ENCODE results near the gene MMP14. TPM values are rescaled to one million over a fixed set of nuclear protein-coding genes. Genes with fewer than 3 reads are reported as not detected.

MMP14 gene
- total and polyA plus RNA-seq, 2 of the 13 experiments (the other 11 are each of a cell fraction or from before 2014, with no cell fraction given): 5.2 to 9.8 TPM

DNA sequence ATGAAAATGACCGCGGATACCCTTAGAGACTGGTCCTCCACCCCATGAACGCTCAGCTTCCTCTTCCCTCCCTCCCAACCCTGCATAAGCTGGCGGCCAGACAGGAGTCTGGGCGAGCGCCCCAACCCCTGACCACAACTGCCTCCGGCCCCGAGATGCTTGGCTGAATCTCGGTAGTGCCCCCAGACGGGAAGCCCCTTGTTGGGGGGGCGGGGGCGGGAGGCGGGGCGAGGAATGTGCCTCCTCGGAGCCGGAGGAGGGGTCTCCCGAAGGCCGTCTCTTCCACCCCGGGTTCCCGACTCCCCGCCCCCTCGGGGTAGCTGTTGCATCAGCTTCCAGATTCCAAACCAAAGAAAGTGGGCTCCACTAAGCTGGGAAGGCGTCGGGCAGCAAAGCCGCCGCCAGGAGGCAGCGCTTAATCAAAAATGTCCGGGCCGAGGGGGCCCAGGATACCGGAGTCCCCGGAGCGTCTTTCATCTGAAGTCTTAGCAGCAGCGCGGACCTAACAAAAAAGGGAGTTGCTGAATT is 13.8 kb upstream of the MMP14 start (continued):
- TF ChIP-seq, protein P1, sequence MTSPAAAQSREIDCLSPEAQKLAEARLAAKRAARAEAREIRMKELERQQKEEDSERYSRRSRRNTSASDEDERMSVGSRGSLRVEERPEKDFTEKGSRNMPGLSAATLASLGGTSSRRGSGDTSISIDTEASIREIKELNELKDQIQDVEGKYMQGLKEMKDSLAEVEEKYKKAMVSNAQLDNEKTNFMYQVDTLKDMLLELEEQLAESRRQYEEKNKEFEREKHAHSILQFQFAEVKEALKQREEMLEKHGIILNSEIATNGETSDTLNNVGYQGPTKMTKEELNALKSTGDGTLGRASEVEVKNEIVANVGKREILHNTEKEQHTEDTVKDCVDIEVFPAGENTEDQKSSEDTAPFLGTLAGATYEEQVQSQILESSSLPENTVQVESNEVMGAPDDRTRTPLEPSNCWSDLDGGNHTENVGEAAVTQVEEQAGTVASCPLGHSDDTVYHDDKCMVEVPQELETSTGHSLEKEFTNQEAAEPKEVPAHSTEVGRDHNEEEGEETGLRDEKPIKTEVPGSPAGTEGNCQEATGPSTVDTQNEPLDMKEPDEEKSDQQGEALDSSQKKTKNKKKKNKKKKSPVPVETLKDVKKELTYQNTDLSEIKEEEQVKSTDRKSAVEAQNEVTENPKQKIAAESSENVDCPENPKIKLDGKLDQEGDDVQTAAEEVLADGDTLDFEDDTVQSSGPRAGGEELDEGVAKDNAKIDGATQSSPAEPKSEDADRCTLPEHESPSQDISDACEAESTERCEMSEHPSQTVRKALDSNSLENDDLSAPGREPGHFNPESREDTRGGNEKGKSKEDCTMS (CRISPR knock-in tag; conservative IDR thresholded peaks at IDR 0.05): no peak
- TF ChIP-seq HOXA9 (CRISPR knock-in tag; IDR thresholded peaks at IDR 0.05; ENCODE audit: borderline replicate concordance) (no peak), GATA4 (IDR thresholded peaks at IDR 0.05; ENCODE audit: borderline replicate concordance, low read depth) (no peak), KLF9 (CRISPR knock-in tag; IDR thresholded peaks at IDR 0.05; ENCODE audit: low read depth) (0 out of 2 replicates have a peak, but pooled peaks have one; percentile 66), ZFP41 (CRISPR knock-in tag; IDR thresholded peaks at IDR 0.05; ENCODE audit: borderline replicate concordance) (no peak; the same call in 1 of the 2 replicates), RELA (CRISPR knock-in tag; IDR thresholded peaks at IDR 0.05) (peak; percentile 34; the same call in 1 of the 2 replicates), ZNF10 (CRISPR knock-in tag; IDR thresholded peaks at IDR 0.05; ENCODE audit: borderline replicate concordance, low read depth) (no peak), RAD51 (IDR thresholded peaks at IDR 0.05; ENCODE audit: borderline replicate concordance) (no peak), CREM (IDR thresholded peaks at IDR 0.05) (no peak), CREM (CRISPR knock-in tag; IDR thresholded peaks at IDR 0.05) (no peak), ZNF484 (CRISPR knock-in tag; IDR thresholded peaks at IDR 0.05; ENCODE audit: borderline replicate concordance, low read depth) (no peak), MXD1 (CRISPR knock-in tag; IDR thresholded peaks at IDR 0.05) (no peak), ZNF629 (CRISPR knock-in tag; conservative IDR thresholded peaks at IDR 0.05) (no peak), ZNF251 (CRISPR knock-in tag; IDR thresholded peaks at IDR 0.05) (no peak), PHF5A (CRISPR knock-in tag; IDR thresholded peaks at IDR 0.05; ENCODE audit: low read depth, unreplicated experiment) (no peak), RARA (CRISPR knock-in tag; IDR thresholded peaks at IDR 0.05) (0 out of 2 replicates have a peak, but pooled peaks have one; percentile 14)
- TF ChIP-seq, protein P2, sequence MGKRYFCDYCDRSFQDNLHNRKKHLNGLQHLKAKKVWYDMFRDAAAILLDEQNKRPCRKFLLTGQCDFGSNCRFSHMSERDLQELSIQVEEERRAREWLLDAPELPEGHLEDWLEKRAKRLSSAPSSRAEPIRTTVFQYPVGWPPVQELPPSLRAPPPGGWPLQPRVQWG (CRISPR knock-in tag; IDR thresholded peaks at IDR 0.05; ENCODE audit: borderline replicate concordance, low read depth): no peak
- TF ChIP-seq, protein P3, sequence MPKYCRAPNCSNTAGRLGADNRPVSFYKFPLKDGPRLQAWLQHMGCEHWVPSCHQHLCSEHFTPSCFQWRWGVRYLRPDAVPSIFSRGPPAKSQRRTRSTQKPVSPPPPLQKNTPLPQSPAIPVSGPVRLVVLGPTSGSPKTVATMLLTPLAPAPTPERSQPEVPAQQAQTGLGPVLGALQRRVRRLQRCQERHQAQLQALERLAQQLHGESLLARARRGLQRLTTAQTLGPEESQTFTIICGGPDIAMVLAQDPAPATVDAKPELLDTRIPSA (CRISPR knock-in tag; IDR thresholded peaks at IDR 0.05; ENCODE audit: borderline replicate concordance): no peak
- TF ChIP-seq, protein P4, sequence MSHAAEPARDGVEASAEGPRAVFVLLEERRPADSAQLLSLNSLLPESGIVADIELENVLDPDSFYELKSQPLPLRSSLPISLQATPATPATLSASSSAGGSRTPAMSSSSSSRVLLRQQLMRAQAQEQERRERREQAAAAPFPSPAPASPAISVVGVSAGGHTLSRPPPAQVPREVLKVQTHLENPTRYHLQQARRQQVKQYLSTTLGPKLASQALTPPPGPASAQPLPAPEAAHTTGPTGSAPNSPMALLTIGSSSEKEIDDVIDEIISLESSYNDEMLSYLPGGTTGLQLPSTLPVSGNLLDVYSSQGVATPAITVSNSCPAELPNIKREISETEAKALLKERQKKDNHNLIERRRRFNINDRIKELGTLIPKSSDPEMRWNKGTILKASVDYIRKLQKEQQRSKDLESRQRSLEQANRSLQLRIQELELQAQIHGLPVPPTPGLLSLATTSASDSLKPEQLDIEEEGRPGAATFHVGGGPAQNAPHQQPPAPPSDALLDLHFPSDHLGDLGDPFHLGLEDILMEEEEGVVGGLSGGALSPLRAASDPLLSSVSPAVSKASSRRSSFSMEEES (CRISPR knock-in tag; IDR thresholded peaks at IDR 0.05): no peak
- TF ChIP-seq, protein P5, sequence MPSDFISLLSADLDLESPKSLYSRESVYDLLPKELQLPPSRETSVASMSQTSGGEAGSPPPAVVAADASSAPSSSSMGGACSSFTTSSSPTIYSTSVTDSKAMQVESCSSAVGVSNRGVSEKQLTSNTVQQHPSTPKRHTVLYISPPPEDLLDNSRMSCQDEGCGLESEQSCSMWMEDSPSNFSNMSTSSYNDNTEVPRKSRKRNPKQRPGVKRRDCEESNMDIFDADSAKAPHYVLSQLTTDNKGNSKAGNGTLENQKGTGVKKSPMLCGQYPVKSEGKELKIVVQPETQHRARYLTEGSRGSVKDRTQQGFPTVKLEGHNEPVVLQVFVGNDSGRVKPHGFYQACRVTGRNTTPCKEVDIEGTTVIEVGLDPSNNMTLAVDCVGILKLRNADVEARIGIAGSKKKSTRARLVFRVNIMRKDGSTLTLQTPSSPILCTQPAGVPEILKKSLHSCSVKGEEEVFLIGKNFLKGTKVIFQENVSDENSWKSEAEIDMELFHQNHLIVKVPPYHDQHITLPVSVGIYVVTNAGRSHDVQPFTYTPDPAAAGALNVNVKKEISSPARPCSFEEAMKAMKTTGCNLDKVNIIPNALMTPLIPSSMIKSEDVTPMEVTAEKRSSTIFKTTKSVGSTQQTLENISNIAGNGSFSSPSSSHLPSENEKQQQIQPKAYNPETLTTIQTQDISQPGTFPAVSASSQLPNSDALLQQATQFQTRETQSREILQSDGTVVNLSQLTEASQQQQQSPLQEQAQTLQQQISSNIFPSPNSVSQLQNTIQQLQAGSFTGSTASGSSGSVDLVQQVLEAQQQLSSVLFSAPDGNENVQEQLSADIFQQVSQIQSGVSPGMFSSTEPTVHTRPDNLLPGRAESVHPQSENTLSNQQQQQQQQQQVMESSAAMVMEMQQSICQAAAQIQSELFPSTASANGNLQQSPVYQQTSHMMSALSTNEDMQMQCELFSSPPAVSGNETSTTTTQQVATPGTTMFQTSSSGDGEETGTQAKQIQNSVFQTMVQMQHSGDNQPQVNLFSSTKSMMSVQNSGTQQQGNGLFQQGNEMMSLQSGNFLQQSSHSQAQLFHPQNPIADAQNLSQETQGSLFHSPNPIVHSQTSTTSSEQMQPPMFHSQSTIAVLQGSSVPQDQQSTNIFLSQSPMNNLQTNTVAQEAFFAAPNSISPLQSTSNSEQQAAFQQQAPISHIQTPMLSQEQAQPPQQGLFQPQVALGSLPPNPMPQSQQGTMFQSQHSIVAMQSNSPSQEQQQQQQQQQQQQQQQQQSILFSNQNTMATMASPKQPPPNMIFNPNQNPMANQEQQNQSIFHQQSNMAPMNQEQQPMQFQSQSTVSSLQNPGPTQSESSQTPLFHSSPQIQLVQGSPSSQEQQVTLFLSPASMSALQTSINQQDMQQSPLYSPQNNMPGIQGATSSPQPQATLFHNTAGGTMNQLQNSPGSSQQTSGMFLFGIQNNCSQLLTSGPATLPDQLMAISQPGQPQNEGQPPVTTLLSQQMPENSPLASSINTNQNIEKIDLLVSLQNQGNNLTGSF (CRISPR knock-in tag; IDR thresholded peaks at IDR 0.05): no peak
